Measurements from ENCODE around the gene DEFB121.

DNA sequence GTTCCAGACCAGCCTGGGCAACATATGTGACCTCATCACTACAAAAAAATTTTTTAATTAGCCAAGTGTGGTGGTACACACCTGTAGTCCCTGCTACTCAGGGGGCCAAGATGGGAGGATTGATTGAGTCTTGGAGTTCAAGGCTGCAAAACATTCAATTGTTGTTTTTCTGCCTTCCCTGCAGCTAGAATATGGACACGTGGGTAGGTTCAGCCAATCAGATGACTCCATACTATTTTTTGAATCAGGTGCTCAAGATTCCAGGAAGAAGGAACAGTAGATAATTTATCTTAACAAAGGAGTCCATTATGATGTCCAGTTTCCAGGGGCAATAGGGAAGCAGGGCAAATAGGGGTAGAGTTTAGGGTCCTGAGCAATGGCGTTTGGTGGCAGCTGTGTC lies 13.2 kb downstream of the DEFB121 start:
- TF ChIP-seq CTCF (IDR thresholded peaks at IDR 0.05) (no peak), POLR2A (IDR thresholded peaks at IDR 0.05) (no peak), POLR2AphosphoS5 (IDR thresholded peaks at IDR 0.05) (no peak), EP300 (IDR thresholded peaks at IDR 0.05; ENCODE audit: low read depth) (no peak)

All from transverse colon (tissue), 4 donors.